Suprapubic skin (tissue), 3 donors: Measurements from ENCODE around the gene APOL1.

Experiments
- CTCF ChIP-seq, 2 donors: fragments of 200-600 bp in 1 of 2; fragments of 450-650 bp in 1 of 2; sonication (generic) in 1 of 2; IDR thresholded peaks; one replicate each; pipeline ENCODE4 v1.5.1; 2016 to 2019; ENCODE audit warnings: antibody characterized with exemption in 2 of 2, mild to moderate bottlenecking in 1 of 2, moderate library complexity in 1 of 2
- POLR2AphosphoS5 ChIP-seq, 3 donors: sonication (generic); formaldehyde crosslinking; IDR thresholded peaks; one replicate each; pipeline ENCODE4 v1.6.1; 2017; ENCODE audit warnings: antibody characterized with exemption in 3 of 3

DNA sequence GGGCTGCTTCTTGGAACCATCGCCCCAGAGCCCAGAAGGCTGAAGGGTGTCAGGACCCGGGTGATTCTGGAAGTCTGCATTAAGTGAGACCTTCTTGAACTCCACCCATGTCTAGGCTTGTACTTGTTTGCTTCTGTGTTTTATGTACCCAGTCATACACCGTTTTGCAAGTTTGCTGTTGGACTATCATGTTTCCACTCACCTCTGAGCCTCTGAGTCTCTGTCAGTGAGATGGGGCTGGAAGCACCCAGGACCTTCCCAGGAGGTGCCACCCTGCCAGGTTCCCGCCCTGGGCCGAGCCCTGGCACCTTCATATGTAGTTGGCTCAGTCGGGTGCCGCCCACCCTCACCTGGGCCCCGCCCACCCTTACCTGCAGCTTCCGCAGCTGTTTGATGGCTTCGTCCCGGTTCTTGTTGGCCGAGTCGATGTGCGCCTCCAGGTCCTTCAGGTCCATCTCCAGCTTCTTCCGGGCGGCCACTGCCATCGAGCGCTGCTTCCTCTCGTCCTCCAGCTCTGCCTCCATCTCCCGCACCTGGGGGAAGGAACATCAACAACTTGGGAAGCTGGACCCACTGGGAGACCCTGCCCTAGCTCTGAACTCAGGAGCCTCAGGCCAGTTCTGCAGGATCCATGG lies 35.1 kb downstream of the APOL1 start:
- no peak for TF ChIP-seq CTCF (IDR thresholded peaks at IDR 0.05)
- no peak for TF ChIP-seq POLR2AphosphoS5 (IDR thresholded peaks at IDR 0.05)
